Subcutaneous abdominal adipose tissue (tissue), 5 donors: ENCODE data around the gene MRGPRF.

Experiments used
- H3K27ac ChIP-seq: one replicate; pipeline ENCODE4 v1.7.0; 2013; ENCODE audit warnings: low read depth, mild to moderate bottlenecking, inconsistent platforms, low read length, moderate library complexity
- H3K27me3 ChIP-seq, 5 donors: one replicate each; pipeline ENCODE4 v1.7.0; 2013; ENCODE audit warnings: low read length in 5 of 5, inconsistent platforms in 1 of 5; ENCODE audit not compliant: control insufficient read depth in 5 of 5, insufficient read depth in 4 of 5
- H3K36me3 ChIP-seq, 5 donors: one replicate each; pipeline ENCODE4 v1.7.0; 2013; ENCODE audit warnings: low read length in 5 of 5; ENCODE audit not compliant: control insufficient read depth in 5 of 5, insufficient read depth in 5 of 5
- H3K4me1 ChIP-seq, 5 donors: one replicate each; pipeline ENCODE4 v1.7.0; 2013; ENCODE audit warnings: low read length in 5 of 5, mild to moderate bottlenecking in 3 of 5, moderate library complexity in 1 of 5; ENCODE audit not compliant: control insufficient read depth in 5 of 5, insufficient read depth in 5 of 5
- H3K4me3 ChIP-seq, 5 donors: one replicate each; pipeline ENCODE4 v1.7.0; 2013; ENCODE audit warnings: low read length in 5 of 5, low read depth in 1 of 5
- H3K9ac ChIP-seq, 5 donors: one replicate each; pipeline ENCODE4 v1.7.0; 2013; ENCODE audit warnings: low read length in 5 of 5, mild to moderate bottlenecking in 4 of 5, moderate library complexity in 3 of 5
- H3K9me3 ChIP-seq, 5 donors: one replicate each; pipeline ENCODE4 v1.7.0; 2013; ENCODE audit warnings: low read length in 5 of 5; ENCODE audit not compliant: control insufficient read depth in 5 of 5
- donor health status: healthy.
- donor health status: healthy.
- donor health status: healthy.
- donor health status: healthy.
- donor health status: healthy.

The MRGPRF gene

DNA sequence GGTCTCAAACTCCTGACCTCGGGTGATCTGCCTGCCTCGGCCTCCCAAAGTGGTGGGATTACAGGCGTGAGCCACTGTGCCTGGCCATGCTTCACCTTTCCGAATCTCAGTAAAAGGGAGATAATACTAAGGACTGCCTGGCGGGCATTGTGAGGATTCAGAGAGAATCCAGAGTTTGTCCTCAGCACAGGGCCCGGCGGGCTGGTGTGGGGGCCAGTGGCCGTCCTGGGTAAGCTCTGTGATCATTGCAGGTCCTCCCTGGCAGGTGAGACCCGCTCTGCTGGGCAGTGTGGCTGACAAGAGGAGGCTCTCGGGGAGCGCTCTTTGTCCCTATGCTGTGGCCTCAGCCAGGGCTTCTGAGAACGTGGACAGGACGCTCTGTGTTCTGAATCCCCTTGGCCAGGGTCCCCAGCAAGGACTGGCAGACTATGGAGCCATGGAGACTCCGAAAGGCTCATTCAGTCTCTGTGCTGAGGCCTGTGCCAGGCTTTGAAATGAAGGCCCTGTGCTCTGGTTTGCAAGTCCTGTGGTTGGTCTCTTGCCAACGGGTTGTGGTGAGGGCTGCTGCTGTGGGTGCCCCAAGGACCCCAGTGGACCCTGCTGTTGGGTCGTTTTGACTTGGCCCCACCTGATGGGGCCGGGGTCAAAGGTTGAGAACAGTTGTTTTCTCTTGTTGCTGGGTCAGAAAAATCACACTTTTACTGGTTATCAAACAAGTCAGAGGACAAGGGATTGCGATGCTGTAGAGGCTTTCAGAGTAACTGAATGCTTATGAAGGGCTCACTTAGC lies 37.7 kb upstream of the MRGPRF start:
- Histone ChIP-seq H3K9me3 (no peaks in the 10 kb centered on the region), H3K4me1 (peaks cover 3 to 80% (median 59%) of the 10 kb centered on the region in 5 donors), H3K4me3 (no peak overlapping the region), H3K36me3 (peaks cover 0 to 25% (median 17%) of the 10 kb centered on the region in 5 donors), H3K27me3 (no peaks in the 10 kb centered on the region), H3K27ac (peak overlapping the region; percentile 46), H3K9ac (peak overlapping the region in 3 of 5 donors; percentile 46 to 58 (median 54))

DNA sequence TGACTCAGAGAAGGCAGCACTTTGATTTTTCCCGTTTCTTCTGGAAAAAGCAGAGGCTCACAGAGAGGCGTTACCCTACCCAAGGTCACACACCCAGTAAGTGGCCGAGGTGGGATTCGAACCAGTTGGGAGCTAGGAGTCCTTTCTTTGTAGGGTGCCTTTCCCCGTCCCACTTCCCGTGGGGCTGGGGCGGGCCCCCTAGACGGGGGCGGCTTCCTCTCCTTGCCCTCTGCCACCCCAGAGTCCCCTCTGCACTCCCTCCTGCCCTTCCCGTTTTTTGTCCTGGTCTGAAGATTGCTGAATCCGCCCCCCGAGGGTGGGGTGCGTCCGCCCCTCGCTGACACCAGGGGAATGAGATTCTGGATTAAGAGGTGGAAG lies 36.4 kb upstream of the MRGPRF start:
- Histone ChIP-seq H3K9me3 (no peaks in the 10 kb centered on the region), H3K9ac (peak overlapping the region; percentile 63 to 96 (median 93)), H3K4me3 (peak overlapping the region; percentile 63 to 84 (median 79)), H3K27me3 (no peaks in the 10 kb centered on the region), H3K4me1 (peaks cover 2 to 73% (median 50%) of the 10 kb centered on the region in 5 donors), H3K27ac (peak overlapping the region; percentile 77), H3K36me3 (peaks cover 0 to 12% (median 8%) of the 10 kb centered on the region in 5 donors)

DNA sequence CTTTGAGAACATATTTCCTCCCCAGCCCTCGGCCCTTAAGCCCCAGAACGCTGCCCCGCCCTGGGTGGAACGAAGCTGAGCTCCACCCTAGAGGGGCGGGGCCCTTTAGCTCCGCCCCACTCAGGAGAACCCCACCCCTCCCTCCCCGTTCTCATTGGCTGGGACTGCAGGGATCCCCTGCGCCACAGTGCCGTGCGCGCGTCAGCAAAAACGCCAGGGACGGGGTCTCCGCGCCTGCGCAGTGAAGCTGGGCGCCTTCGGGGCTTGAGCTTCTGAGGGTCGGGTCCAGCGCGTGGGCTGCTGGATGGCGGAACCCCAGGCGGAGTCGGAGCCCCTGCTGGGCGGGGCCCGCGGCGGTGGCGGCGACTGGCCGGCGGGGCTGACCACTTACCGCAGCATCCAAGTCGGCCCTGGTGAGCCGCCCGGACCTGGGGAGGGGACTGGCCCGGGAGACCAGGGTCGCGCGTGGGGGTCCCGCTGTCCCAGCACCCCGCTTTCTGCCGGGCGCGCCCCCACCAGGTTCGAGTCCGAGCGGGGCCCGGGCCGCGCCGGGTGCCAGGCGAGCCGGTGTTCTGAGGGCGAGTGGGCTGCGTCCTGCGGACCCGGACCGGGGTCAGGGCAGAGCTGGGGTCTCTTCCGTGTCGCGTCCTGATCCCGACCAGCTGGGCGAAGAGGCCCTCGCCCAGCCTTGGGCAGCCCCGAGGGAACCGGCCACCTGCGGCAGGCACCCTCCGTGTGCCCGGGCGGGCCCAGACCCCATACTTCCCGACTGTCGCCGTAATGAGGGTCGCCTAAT lies 35.8 kb upstream of the MRGPRF start, which contains the start of gene TPCN2:
Gene TPCN2, plus strand, starts transcription at position 239 of the 796 bp plus-strand sequence. Its CDS starts 66 bp downstream, at position 305.
- peak within 1 kb of the TSS; percentile 63 to 96 (median 93) for H3K9ac ChIP-seq
- peak within 1 kb of the TSS; percentile 77 for H3K27ac ChIP-seq
- no peaks in the 10 kb centered on the region for H3K9me3 ChIP-seq
- peaks cover 0 to 6% (median 2%) of the 10 kb centered on the region in 5 donors for H3K36me3 ChIP-seq
- peaks cover 2 to 74% (median 50%) of the 10 kb centered on the region in 5 donors for H3K4me1 ChIP-seq
- H3K4me3 ChIP-seq: peak within 1 kb of the TSS; percentile 63 to 84 (median 79)
- H3K27me3 ChIP-seq: no peaks in the 10 kb centered on the region

DNA sequence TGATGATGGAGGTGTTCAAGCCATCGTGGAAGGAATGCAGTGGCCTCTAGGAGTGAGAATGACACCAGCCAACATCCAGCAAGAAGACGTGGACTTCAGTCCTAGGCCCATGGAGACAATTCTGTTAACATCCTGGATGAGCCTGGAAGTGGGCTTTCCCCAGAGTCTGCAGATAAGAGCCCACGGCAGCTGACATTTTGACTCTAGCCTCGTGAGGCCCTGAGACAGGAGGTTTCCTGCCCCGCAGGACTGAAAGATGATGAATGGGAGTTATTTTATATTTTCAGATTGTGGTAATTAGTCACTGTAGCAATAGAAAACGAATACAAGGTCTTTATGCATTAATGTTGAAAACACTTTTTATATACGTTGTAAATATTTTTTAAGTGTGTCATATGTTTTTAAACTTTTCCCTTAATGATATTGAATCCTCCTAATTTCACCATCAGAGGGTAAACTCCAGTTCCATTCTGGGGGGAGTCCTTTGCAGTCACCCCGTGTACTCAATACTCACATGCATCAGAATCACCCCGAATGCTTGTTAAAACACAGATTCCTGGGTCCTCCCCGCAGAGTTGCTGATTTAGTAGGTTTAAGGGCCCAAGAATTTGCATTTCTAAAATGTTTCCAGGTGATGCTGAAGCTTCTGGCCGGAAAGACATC lies 35.1 kb upstream of the MRGPRF start:
- peak overlapping the region in 1 of 5 donors; percentile 13 for H3K9ac ChIP-seq
- no peaks in the 10 kb centered on the region for H3K27me3 ChIP-seq
- no peaks in the 10 kb centered on the region for H3K36me3 ChIP-seq
- H3K4me1 ChIP-seq: peaks cover 2 to 67% (median 44%) of the 10 kb centered on the region in 5 donors
- peak overlapping the region in 4 of 5 donors; percentile 44 to 83 (median 76) for H3K4me3 ChIP-seq
- no peaks in the 10 kb centered on the region for H3K9me3 ChIP-seq
- H3K27ac ChIP-seq: peak overlapping the region; percentile 77

DNA sequence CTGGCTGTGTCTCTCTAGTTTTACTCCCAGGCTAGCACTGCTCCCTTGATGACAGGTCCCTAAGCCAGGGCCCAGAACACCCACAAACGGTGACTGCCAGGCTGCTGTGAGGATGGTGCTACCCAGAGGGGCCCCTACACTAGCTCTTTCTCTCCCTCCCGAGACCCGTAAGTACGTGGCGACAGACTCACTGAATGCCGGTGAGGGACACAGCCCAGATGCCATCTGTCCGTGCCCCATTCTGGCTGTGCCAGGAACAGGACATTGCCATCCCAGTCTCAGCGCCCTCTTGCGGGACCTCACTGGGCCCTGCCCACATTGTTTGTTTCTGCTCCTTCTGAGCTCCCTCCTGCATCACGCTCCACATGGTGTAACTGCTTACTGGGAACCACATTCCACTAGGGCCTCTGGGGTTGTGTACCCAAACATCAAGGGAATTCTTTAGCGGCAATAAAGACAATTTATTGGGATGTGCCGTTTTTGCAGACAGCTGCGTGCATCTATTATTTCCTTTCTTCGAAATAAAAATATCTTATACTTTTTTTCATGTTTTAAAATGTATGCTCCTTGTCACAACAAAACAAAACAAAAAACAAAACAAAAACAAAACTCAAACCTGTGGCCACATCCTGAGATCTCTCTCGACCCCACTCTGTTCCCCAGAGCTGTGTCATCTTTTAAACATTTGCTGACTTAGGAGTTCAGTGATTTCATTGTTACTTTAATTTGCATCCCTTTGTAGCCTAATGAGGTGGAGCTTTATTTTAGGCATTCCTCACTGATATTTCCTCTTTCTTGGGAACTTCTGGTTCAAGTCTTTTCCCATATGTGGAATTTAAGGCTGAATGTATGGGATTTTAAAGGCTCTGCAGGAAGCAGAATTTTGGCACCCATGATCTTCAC lies 31.3 kb upstream of the MRGPRF start:
- H3K27me3 ChIP-seq: no peaks in the 10 kb centered on the region
- no peaks in the 10 kb centered on the region for H3K9me3 ChIP-seq
- H3K4me1 ChIP-seq: peaks cover 2 to 31% (median 12%) of the 10 kb centered on the region in 5 donors
- H3K27ac ChIP-seq: no peak overlapping the region
- no peak overlapping the region for H3K4me3 ChIP-seq
- no peaks in the 10 kb centered on the region for H3K36me3 ChIP-seq
- no peak overlapping the region for H3K9ac ChIP-seq

DNA sequence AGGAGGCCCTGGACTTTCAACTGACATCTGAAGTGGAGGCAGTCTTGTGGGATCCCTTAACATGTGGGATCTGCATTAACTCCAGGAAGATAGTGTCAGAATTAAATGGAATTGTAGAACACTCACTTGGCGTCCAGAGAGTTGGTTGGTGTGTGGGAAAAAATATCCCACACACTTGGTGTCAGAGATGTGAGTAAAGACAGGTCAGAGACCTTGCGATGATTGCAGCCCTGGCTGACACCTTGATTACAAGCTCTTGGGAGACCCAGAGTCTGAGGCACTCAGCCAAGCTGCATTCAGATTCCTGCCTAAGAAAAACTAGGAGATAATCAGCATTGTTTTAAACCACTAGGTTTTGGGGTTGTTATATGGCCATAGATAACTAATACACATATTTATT lies 28.5 kb upstream of the MRGPRF start:
- Histone ChIP-seq H3K9me3 (no peaks in the 10 kb centered on the region), H3K36me3 (no peaks in the 10 kb centered on the region), H3K9ac (no peak overlapping the region), H3K4me1 (peaks cover 0 to 17% (median 3%) of the 10 kb centered on the region in 5 donors), H3K4me3 (no peak overlapping the region), H3K27ac (no peak overlapping the region), H3K27me3 (no peaks in the 10 kb centered on the region)

DNA sequence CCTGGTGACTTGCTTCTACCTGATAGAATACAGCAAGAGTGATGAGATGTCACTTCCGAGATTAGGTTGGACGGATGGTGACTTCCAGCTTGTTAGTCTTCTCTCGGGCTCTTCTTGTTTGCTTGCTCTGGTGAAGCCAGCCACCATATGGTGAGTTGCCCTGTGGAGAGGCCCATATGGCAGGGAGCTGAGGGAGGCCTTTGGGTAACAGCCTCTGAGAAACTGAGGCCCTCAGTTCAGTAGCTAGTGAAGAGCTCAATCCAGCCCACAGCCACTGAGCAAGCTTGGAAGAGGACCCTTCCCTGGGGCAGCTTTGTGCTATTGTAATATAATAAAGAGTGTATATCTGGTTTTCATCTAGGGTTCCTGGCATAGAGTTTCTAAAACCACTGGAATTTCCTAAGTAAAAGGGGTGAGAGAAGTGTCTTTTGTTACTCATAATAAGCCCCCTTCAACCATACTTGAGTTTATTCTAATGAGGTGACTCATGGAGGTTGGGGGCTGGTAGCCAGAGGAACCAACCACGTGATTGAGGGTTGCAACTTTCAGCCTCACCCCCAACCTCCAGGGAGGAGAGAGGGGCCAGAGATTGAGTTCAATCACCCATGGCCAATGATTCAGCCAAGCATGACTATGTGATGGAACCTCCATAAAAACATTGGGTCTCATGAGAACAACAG lies 27.7 kb upstream of the MRGPRF start:
- H3K27me3 ChIP-seq: no peaks in the 10 kb centered on the region
- H3K4me3 ChIP-seq: no peak overlapping the region
- H3K9me3 ChIP-seq: no peaks in the 10 kb centered on the region
- H3K36me3 ChIP-seq: no peaks in the 10 kb centered on the region
- peaks cover 2 to 22% (median 8%) of the 10 kb centered on the region in 5 donors for H3K4me1 ChIP-seq
- H3K9ac ChIP-seq: no peak overlapping the region
- H3K27ac ChIP-seq: no peak overlapping the region

DNA sequence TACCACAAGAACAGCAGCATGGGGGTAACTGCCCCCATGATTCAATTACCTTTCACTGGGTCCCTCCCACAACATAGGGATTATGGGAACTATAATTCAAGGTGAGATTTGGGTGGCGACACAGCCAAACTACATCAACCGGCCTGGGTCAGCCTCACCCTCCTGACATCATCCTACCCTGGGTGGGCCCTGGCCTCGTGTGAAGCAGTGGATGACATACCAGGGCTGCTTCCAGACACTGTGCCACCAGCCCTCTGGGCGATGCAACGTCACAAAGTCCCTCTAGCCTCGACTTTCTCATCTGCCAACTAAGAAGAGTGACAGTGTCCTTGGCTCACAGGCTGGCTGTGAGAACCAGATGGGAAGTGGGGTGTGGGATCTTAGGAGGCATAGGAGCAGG lies 27.0 kb upstream of the MRGPRF start:
- no peak overlapping the region for H3K27ac ChIP-seq
- peaks cover 2 to 29% (median 13%) of the 10 kb centered on the region in 5 donors for H3K4me1 ChIP-seq
- no peaks in the 10 kb centered on the region for H3K36me3 ChIP-seq
- H3K4me3 ChIP-seq: no peak overlapping the region
- no peaks in the 10 kb centered on the region for H3K9me3 ChIP-seq
- H3K9ac ChIP-seq: no peak overlapping the region
- H3K27me3 ChIP-seq: no peaks in the 10 kb centered on the region

DNA sequence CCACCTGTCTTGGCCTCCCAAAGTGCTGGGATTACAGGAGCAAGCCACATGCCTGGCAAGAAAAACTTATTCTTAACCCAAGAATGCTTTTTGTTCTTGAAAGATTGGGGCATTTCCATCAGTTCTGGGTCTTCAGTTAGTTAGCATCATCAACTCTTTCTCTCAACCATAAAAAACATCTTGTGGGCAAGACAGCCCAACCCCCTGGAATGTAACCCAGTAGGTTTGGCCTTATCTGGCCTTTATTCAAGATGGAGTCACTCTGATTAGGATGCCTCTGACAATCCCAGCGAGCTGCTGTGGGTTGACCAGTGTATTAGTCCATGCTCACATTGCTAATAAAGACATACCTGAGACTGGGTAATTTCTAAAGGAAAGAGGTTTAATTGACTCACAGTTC lies 26.5 kb upstream of the MRGPRF start:
- no peaks in the 10 kb centered on the region for H3K27me3 ChIP-seq
- no peaks in the 10 kb centered on the region for H3K36me3 ChIP-seq
- no peaks in the 10 kb centered on the region for H3K9me3 ChIP-seq
- no peak overlapping the region for H3K9ac ChIP-seq
- H3K4me3 ChIP-seq: no peak overlapping the region
- H3K4me1 ChIP-seq: peaks cover 2 to 25% (median 11%) of the 10 kb centered on the region in 5 donors
- H3K27ac ChIP-seq: no peak overlapping the region
